GM23338 (cell line): ENCODE measurements around the gene EMX1. TPM values are rescaled to one million over a fixed set of nuclear protein-coding genes. Genes with fewer than 3 reads are reported as not detected.

Experiments
- ATAC-seq: fragments of 200-7000 bp; cut with Tn5 transposase; 3 replicates; pipeline ENCODE4 v1.9.1; 2020
- DNase-seq: peaks from one replicate; pipeline ENCODE4 v3.0.0-alpha.2; 2015; ENCODE audit warnings: low spot score
- H2AFZ ChIP-seq: fragments of 200-600 bp; sonication (generic); 2 replicates; pipeline ENCODE4 v1.8.0; 2016; ENCODE audit warnings: antibody characterized with exemption, mild to moderate bottlenecking, moderate library complexity
- H3F3A ChIP-seq: fragments of 200-600 bp; sonication (generic); replicated peaks from 2 replicates; pipeline ENCODE4 v1.8.0; 2017; ENCODE audit warnings: antibody characterized with exemption, mixed run types, low read depth
- H3K27ac ChIP-seq: fragments of 200-600 bp; sonication (generic); 2 replicates; pipeline ENCODE4 v1.6.1; 2016; ENCODE audit warnings: low read depth
- H3K27me3 ChIP-seq: fragments of 200-600 bp; sonication (generic); 2 replicates; pipeline ENCODE4 v1.8.0; 2016; ENCODE audit warnings: mild to moderate bottlenecking, mixed run types, moderate library complexity; ENCODE audit not compliant: insufficient read depth
- H3K36me3 ChIP-seq: fragments of 200-600 bp; sonication (generic); 2 replicates; pipeline ENCODE4 v1.8.0; 2016; ENCODE audit warnings: mild to moderate bottlenecking; ENCODE audit not compliant: insufficient read depth
- H3K4me1 ChIP-seq: fragments of 200-600 bp; sonication (generic); 2 replicates; pipeline ENCODE4 v1.8.0; 2016; ENCODE audit warnings: mild to moderate bottlenecking, moderate library complexity; ENCODE audit not compliant: insufficient read depth
- H3K4me2 ChIP-seq: fragments of 200-600 bp; sonication (generic); 2 replicates; pipeline ENCODE4 v1.7.1; 2017; ENCODE audit warnings: mixed run types
- H3K4me3 ChIP-seq: fragments of 200-600 bp; sonication (generic); 2 replicates; pipeline ENCODE4 v1.6.1; 2016; ENCODE audit warnings: mixed run types
- H3K79me2 ChIP-seq: fragments of 200-600 bp; sonication (generic); replicated peaks from 2 replicates; pipeline ENCODE4 v1.8.0; 2017; ENCODE audit warnings: mild to moderate bottlenecking; ENCODE audit not compliant: insufficient read depth
- H3K9me2 ChIP-seq: fragments of 200-600 bp; sonication (generic); 2 replicates; pipeline ENCODE4 v1.8.0; 2017; ENCODE audit not compliant: insufficient read depth
- H4K20me1 ChIP-seq: fragments of 200-600 bp; sonication (generic); replicated peaks from 2 replicates; pipeline ENCODE4 v1.8.0; 2017; ENCODE audit warnings: mild to moderate bottlenecking; ENCODE audit not compliant: insufficient read depth
- H3K27ac Mint-ChIP-seq: 2 replicates; pipeline ENCODE4 v1.8.0; 2020; ENCODE audit warnings: inconsistent platforms, mild to moderate bottlenecking, moderate library complexity, mixed read lengths
- H3K27me3 Mint-ChIP-seq: 3 replicates; pipeline ENCODE4 v1.8.0; 2022; ENCODE audit warnings: low read depth, mild to moderate bottlenecking, moderate library complexity, mixed read lengths, inconsistent platforms; ENCODE audit not compliant: insufficient read depth, poor library complexity
- H3K36me3 Mint-ChIP-seq: 3 replicates; pipeline ENCODE4 v1.8.0; 2021; ENCODE audit warnings: low read depth, mild to moderate bottlenecking, inconsistent platforms, moderate library complexity, mixed read lengths
- H3K4me1 Mint-ChIP-seq: 3 replicates; pipeline ENCODE4 v1.8.0; 2020; ENCODE audit warnings: mild to moderate bottlenecking, inconsistent platforms, mixed read lengths
- H3K4me3 Mint-ChIP-seq: 3 replicates; pipeline ENCODE4 v1.8.0; 2021; ENCODE audit warnings: moderate library complexity, mild to moderate bottlenecking, inconsistent platforms, mixed read lengths
- H3K9me3 Mint-ChIP-seq: 3 replicates; pipeline ENCODE4 v1.8.0; 2020; ENCODE audit warnings: moderate library complexity, mild to moderate bottlenecking, inconsistent platforms, mixed read lengths
- ETS1 ChIP-seq: IDR thresholded peaks from 2 replicates; pipeline ENCODE4 v1.6.1; 2016; ENCODE audit warnings: antibody characterized with exemption
- JUNB ChIP-seq: IDR thresholded peaks from one replicate; pipeline ENCODE4 v1.6.1; 2016; ENCODE audit warnings: antibody characterized with exemption; ENCODE audit not compliant: unreplicated experiment
- POLR2AphosphoS5 ChIP-seq: IDR thresholded peaks from 2 replicates; pipeline ENCODE4 v1.6.1; 2016; ENCODE audit warnings: antibody characterized with exemption, low read depth
- ZNF114 ChIP-seq: fragments of 250-450 bp; sonication (Bioruptor Pico); IDR thresholded peaks from 2 replicates; pipeline ENCODE4 v1.5.0; 2020; ENCODE audit warnings: mild to moderate bottlenecking, moderate library complexity
- ZNF331 ChIP-seq: fragments of 250-450 bp; sonication (Bioruptor Pico); IDR thresholded peaks from 2 replicates; pipeline ENCODE4 v1.5.0; 2020; ENCODE audit warnings: low read depth, mild to moderate bottlenecking, moderate library complexity
- polyA plus RNA-seq: library from polyadenylated mRNA; unstranded; fragments of >200 nt; fragmentation: Nextera tagmentation; extraction: Ambion mirVana; gene quantifications from 2 replicates; pipeline ENCODE4 v1.2.1, GENCODE V29; 2016
- total RNA-seq: library from RNA; depleted of rRNA; stranded (reverse); fragments of >200 nt; shearing (Covaris generic); gene quantifications from 2 replicates; pipeline ENCODE4 v1.2.3, GENCODE V29; 2014
- TF ChIP-seq, protein P1 (sequence below): fragments of 250-450 bp; sonication (Bioruptor Pico); IDR thresholded peaks from 2 replicates; pipeline ENCODE4 v1.5.0; 2020; ENCODE audit warnings: mild to moderate bottlenecking, moderate library complexity
- TF ChIP-seq, protein P2 (sequence below), 2 experiments: fragments of 200-600 bp in 1 of 2; sonication (generic) in 1 of 2; conservative IDR thresholded peaks; 2 replicates each; pipeline versions ENCODE4 v1.5.1 to v1.6.1; 2016 to 2017; ENCODE audit warnings: antibody characterized with exemption in 2 of 2, low read depth in 2 of 2, mild to moderate bottlenecking in 2 of 2, moderate library complexity in 1 of 2

Gene EMX1
- total and polyA plus RNA-seq, 2 experiments from 2014 or later: 3.9 to 7.9 TPM

DNA sequence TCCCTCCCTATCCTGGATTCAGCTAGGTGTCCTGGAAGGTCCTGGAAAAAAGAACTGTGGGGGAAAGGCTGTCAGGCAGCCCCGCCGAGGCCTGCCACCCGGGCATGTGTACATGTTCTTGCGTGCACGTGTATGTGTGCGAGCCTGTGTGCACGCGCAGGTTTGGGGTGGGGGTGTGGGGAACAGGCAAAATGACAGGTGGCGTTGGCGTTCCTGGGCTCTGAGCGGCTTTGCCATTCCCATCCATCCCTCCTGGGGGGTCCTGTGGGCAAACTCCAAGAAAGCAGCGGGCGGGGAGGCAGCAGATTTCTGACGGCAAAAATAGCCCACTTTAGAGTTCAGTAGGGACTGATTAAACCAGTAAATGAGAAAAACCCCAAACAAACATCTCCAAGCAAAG lies 35.6 kb downstream of the EMX1 start (continued):
- TF ChIP-seq, protein P1, sequence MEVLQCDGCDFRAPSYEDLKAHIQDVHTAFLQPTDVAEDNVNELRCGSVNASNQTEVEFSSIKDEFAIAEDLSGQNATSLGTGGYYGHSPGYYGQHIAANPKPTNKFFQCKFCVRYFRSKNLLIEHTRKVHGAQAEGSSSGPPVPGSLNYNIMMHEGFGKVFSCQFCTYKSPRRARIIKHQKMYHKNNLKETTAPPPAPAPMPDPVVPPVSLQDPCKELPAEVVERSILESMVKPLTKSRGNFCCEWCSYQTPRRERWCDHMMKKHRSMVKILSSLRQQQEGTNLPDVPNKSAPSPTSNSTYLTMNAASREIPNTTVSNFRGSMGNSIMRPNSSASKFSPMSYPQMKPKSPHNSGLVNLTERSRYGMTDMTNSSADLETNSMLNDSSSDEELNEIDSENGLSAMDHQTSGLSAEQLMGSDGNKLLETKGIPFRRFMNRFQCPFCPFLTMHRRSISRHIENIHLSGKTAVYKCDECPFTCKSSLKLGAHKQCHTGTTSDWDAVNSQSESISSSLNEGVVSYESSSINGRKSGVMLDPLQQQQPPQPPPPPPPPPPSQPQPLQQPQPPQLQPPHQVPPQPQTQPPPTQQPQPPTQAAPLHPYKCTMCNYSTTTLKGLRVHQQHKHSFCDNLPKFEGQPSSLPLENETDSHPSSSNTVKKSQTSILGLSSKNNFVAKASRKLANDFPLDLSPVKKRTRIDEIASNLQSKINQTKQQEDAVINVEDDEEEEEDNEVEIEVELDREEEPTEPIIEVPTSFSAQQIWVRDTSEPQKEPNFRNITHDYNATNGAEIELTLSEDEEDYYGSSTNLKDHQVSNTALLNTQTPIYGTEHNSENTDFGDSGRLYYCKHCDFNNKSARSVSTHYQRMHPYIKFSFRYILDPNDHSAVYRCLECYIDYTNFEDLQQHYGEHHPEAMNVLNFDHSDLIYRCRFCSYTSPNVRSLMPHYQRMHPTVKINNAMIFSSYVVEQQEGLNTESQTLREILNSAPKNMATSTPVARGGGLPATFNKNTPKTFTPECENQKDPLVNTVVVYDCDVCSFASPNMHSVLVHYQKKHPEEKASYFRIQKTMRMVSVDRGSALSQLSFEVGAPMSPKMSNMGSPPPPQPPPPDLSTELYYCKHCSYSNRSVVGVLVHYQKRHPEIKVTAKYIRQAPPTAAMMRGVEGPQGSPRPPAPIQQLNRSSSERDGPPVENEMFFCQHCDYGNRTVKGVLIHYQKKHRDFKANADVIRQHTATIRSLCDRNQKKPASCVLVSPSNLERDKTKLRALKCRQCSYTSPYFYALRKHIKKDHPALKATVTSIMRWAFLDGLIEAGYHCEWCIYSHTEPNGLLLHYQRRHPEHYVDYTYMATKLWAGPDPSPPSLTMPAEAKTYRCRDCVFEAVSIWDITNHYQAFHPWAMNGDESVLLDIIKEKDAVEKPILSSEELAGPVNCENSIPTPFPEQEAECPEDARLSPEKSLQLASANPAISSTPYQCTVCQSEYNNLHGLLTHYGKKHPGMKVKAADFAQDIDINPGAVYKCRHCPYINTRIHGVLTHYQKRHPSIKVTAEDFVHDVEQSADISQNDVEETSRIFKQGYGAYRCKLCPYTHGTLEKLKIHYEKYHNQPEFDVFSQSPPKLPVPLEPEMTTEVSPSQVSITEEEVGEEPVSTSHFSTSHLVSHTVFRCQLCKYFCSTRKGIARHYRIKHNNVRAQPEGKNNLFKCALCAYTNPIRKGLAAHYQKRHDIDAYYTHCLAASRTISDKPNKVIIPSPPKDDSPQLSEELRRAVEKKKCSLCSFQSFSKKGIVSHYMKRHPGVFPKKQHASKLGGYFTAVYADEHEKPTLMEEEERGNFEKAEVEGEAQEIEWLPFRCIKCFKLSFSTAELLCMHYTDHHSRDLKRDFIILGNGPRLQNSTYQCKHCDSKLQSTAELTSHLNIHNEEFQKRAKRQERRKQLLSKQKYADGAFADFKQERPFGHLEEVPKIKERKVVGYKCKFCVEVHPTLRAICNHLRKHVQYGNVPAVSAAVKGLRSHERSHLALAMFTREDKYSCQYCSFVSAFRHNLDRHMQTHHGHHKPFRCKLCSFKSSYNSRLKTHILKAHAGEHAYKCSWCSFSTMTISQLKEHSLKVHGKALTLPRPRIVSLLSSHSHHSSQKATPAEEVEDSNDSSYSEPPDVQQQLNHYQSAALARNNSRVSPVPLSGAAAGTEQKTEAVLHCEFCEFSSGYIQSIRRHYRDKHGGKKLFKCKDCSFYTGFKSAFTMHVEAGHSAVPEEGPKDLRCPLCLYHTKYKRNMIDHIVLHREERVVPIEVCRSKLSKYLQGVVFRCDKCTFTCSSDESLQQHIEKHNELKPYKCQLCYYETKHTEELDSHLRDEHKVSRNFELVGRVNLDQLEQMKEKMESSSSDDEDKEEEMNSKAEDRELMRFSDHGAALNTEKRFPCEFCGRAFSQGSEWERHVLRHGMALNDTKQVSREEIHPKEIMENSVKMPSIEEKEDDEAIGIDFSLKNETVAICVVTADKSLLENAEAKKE (CRISPR knock-in tag): no peak

DNA sequence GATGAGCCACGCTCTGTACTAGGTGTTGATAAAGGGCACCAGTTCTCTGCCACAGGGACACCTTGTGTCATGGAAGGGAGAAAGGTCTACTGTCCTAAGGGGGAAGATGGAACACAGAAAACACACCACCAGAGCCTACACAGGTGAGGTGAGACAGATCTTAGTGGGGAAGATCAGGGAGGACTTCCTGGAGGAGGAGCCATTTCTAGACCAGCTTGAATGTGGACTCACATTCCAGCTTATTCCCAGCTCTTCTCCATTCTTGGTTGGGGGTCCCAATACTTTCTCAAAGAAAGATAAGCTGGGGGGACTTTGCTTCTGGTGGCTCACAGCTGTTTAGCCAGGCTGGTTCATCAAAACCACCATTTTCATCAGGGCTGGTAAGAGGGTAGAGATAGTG lies 36.2 kb downstream of the EMX1 start:
- Histone ChIP-seq H3F3A (peaks cover 13% of the 10 kb centered on the region), H3K4me3 (no peak overlapping the region), H3K27ac (no peak overlapping the region), H4K20me1 (no peaks in the 10 kb centered on the region), H3K4me1 (peaks cover 24% of the 10 kb centered on the region), H3K9me2 (0 out of 2 replicates have a peak, but pooled peaks cover 3% of the 10 kb centered on the region), H3K79me2 (no peaks in the 10 kb centered on the region), H3K27me3 (no peaks in the 10 kb centered on the region), H3K4me2 (no peak overlapping the region), H2AFZ (no peak overlapping the region), H3K36me3 (no peaks in the 10 kb centered on the region; the same call in 1 of the 2 replicates)
- peaks cover 44% of the 10 kb centered on the region for H3K4me1 Mint-ChIP-seq
- no peak overlapping the region for H3K27ac Mint-ChIP-seq
- no peak for ATAC-seq
- no peaks in the 10 kb centered on the region for H3K9me3 Mint-ChIP-seq
- DNase-seq: no peak
- H3K36me3 Mint-ChIP-seq: peaks cover 15% of the 10 kb centered on the region
- H3K27me3 Mint-ChIP-seq: peaks cover 30% of the 10 kb centered on the region
- H3K4me3 Mint-ChIP-seq: no peak overlapping the region
- no peak for TF ChIP-seq ETS1
- TF ChIP-seq, protein P1 (CRISPR knock-in tag): no peak
- TF ChIP-seq ZNF331 (CRISPR knock-in tag): no peak
- TF ChIP-seq JUNB: no peak
- TF ChIP-seq, protein P2, sequence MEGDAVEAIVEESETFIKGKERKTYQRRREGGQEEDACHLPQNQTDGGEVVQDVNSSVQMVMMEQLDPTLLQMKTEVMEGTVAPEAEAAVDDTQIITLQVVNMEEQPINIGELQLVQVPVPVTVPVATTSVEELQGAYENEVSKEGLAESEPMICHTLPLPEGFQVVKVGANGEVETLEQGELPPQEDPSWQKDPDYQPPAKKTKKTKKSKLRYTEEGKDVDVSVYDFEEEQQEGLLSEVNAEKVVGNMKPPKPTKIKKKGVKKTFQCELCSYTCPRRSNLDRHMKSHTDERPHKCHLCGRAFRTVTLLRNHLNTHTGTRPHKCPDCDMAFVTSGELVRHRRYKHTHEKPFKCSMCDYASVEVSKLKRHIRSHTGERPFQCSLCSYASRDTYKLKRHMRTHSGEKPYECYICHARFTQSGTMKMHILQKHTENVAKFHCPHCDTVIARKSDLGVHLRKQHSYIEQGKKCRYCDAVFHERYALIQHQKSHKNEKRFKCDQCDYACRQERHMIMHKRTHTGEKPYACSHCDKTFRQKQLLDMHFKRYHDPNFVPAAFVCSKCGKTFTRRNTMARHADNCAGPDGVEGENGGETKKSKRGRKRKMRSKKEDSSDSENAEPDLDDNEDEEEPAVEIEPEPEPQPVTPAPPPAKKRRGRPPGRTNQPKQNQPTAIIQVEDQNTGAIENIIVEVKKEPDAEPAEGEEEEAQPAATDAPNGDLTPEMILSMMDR (conservative IDR thresholded peaks at IDR 0.05; ENCODE audit: low read depth in 2 of 2): no peak
- no peak for TF ChIP-seq POLR2AphosphoS5
- no peak for TF ChIP-seq ZNF114 (CRISPR knock-in tag)
